ENCODE results near the gene PDGFA. TPM values are rescaled to one million over a fixed set of nuclear protein-coding genes. Genes with fewer than 3 reads are reported as not detected.
A peak's percentile ranks its signal among the peaks of the same experiment; 100 is the strongest.

Gene PDGFA
- total RNA-seq, 1 experiment from 2014 or later: 35.8 TPM

DNA sequence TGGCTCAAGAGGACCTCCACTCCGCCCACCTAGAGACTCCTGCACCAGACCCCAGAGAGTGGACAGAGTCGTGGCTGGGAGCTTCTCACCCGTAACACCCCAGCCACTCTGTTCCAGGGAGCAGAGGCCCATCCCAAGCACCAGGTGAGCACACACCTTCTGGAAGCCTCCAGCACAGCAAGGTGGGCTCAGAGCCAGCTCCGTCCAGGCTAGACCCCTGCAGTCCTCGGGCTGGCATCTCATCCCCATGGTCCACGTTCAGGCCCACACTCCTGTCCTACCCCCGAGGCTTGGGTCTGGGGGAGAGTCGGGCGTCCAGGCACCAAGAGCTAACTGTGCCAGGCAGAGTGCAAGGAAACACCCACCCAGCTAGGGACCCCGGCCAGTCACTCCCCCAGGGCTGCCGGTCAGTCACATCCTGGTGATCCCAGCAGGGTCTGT is 13.2 kb downstream of the PDGFA start:
- H3K36me3 Mint-ChIP-seq (ENCODE audit: insufficient read depth in 1 of 3, low read depth in 3 of 3): peaks cover 10 to 21% (median 15%) of the 10 kb centered on the region in 3 experiments; a peak in 6 of 7 replicates
- H3K23me2 ChIP-seq (ENCODE audit: insufficient read length, low read depth, low read length, poor library complexity, severe bottlenecking): no peaks in the 10 kb centered on the region
- H3K27ac ChIP-seq (ENCODE audit: insufficient read length, low read depth, low read length): no peak overlapping the region
- H3K56ac ChIP-seq (ENCODE audit: insufficient read length, low read depth, low read length): no peak overlapping the region
- no peak overlapping the region for H2AK5ac ChIP-seq (ENCODE audit: insufficient read length, low read length)
- no peak overlapping the region for H3K18ac ChIP-seq (ENCODE audit: insufficient read length, low read depth, low read length)
- no peak overlapping the region for H2BK5ac ChIP-seq (ENCODE audit: insufficient read length, low read length)
- peaks cover 0 to 2% of the 10 kb centered on the region in 2 experiments; a peak in 1 of 4 replicates for H3K4me1 Mint-ChIP-seq
- no peak overlapping the region for H4K91ac ChIP-seq (ENCODE audit: insufficient read length, low read depth, low read length)
- no peaks in the 10 kb centered on the region for H3K9me3 Mint-ChIP-seq
- H3K23ac ChIP-seq (ENCODE audit: insufficient read length, low read depth, low read length): no peak overlapping the region
- H2AFZ ChIP-seq (ENCODE audit: low read length): no peak overlapping the region
- H2BK12ac ChIP-seq (ENCODE audit: insufficient read length, low read depth, low read length): no peak overlapping the region
- no peak overlapping the region for H3T11ph ChIP-seq (ENCODE audit: low read length)
- no peak overlapping the region for H2BK120ac ChIP-seq (ENCODE audit: low read depth, low read length, poor library complexity, severe bottlenecking)
- no CpG with 5 or more reads among the region's 11 CpGs for whole genome bisulfite sequencing (ENCODE audit: extremely low coverage, insufficient read length, low lambda C conversion rate)
- H3K27ac Mint-ChIP-seq: peak overlapping the region in 1 of 3 experiments; percentile 39; a peak in 1 of 7 replicates
- H3K79me1 ChIP-seq (ENCODE audit: insufficient read depth, low read depth, low read length, poor library complexity, severe bottlenecking): no peaks in the 10 kb centered on the region
- H2BK15ac ChIP-seq (ENCODE audit: low read depth, low read length): no peak overlapping the region
- H3K4me2 ChIP-seq (ENCODE audit: insufficient read depth, insufficient read length, low read length): no peak overlapping the region
- no peaks in the 10 kb centered on the region for H3K79me2 ChIP-seq (ENCODE audit: insufficient read depth, low read length)
- H4K20me1 ChIP-seq (ENCODE audit: control insufficient read depth, insufficient read depth, insufficient read length): no peaks in the 10 kb centered on the region
- H4K8ac ChIP-seq (replicated peaks; ENCODE audit: insufficient read length, low read depth, low read length): no peak overlapping the region
- H3K27me3 ChIP-seq (ENCODE audit: insufficient read depth, low read length): no peaks in the 10 kb centered on the region
- H3K14ac ChIP-seq (ENCODE audit: insufficient read depth, low read length): no peak overlapping the region
- DNase-seq: no peak
- H3K9ac ChIP-seq (ENCODE audit: extremely low read depth, insufficient read length, low read length): no peak overlapping the region
- H3K27me3 Mint-ChIP-seq (ENCODE audit: low read depth): no peaks in the 10 kb centered on the region
- H4K5ac ChIP-seq (ENCODE audit: insufficient read length, low read depth, low read length): no peak overlapping the region
- no peak overlapping the region for H3K4ac ChIP-seq (ENCODE audit: low read depth, low read length)
- no peaks in the 10 kb centered on the region for H3K9me3 ChIP-seq (ENCODE audit: control insufficient read depth, low read depth, low read length)
- TF ChIP-seq, protein P1, sequence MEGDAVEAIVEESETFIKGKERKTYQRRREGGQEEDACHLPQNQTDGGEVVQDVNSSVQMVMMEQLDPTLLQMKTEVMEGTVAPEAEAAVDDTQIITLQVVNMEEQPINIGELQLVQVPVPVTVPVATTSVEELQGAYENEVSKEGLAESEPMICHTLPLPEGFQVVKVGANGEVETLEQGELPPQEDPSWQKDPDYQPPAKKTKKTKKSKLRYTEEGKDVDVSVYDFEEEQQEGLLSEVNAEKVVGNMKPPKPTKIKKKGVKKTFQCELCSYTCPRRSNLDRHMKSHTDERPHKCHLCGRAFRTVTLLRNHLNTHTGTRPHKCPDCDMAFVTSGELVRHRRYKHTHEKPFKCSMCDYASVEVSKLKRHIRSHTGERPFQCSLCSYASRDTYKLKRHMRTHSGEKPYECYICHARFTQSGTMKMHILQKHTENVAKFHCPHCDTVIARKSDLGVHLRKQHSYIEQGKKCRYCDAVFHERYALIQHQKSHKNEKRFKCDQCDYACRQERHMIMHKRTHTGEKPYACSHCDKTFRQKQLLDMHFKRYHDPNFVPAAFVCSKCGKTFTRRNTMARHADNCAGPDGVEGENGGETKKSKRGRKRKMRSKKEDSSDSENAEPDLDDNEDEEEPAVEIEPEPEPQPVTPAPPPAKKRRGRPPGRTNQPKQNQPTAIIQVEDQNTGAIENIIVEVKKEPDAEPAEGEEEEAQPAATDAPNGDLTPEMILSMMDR (conservative IDR thresholded peaks at IDR 0.05): no peak
- no peaks in the 10 kb centered on the region for H3K4me1 ChIP-seq (ENCODE audit: insufficient read depth, low read length)
- H2BK20ac ChIP-seq (ENCODE audit: low read depth, low read length, poor library complexity, severe bottlenecking): no peak overlapping the region
- H3K4me3 Mint-ChIP-seq: no peak overlapping the region

Data from H9 (cell line).